Neuronal stem cell (in vitro differentiated cells): ENCODE results near the gene ROR1.

Experiments
- DNase-seq: peaks from one replicate; pipeline ENCODE4 v3.0.0-alpha.2; 2013; ENCODE audit warnings: low spot score
- H2AFZ ChIP-seq: one replicate; pipeline ENCODE4 v1.6.1; 2013; ENCODE audit warnings: mild to moderate bottlenecking, low read length, inconsistent platforms
- H2AK5ac ChIP-seq: 2 replicates; pipeline ENCODE4 v1.6.1; 2013; ENCODE audit warnings: low read depth, mild to moderate bottlenecking, inconsistent platforms, low read length, moderate library complexity, mixed read lengths
- H2BK120ac ChIP-seq: 2 replicates; pipeline ENCODE4 v1.6.1; 2013; ENCODE audit warnings: low read depth, mild to moderate bottlenecking, inconsistent platforms, low read length, moderate library complexity, mixed read lengths
- H2BK12ac ChIP-seq: one replicate; pipeline ENCODE4 v1.6.1; 2013; ENCODE audit warnings: low read length, inconsistent platforms
- H2BK15ac ChIP-seq: 2 replicates; pipeline ENCODE4 v1.6.1; 2013; ENCODE audit warnings: mild to moderate bottlenecking, low read length, inconsistent platforms, mixed read lengths
- H2BK5ac ChIP-seq: one replicate; pipeline ENCODE4 v1.6.1; 2013; ENCODE audit warnings: inconsistent platforms, mild to moderate bottlenecking, low read length, moderate library complexity
- H3K14ac ChIP-seq: one replicate; pipeline ENCODE4 v1.6.1; 2013; ENCODE audit warnings: low read length, inconsistent platforms
- H3K18ac ChIP-seq: 2 replicates; pipeline ENCODE4 v1.6.1; 2013; ENCODE audit warnings: low read length, inconsistent platforms
- H3K23ac ChIP-seq: 2 replicates; pipeline ENCODE4 v1.6.1; 2013; ENCODE audit warnings: low read depth, mild to moderate bottlenecking, mixed read lengths, low read length, inconsistent platforms; ENCODE audit not compliant: poor library complexity
- H3K27ac ChIP-seq: replicated peaks from 3 replicates; pipeline ENCODE4 v1.5.1; 2013; ENCODE audit warnings: low read length, inconsistent platforms
- H3K27me3 ChIP-seq, 3 experiments: 2 replicates each; pipeline ENCODE4 v1.6.1; 2013; ENCODE audit warnings: low read length in 3 of 3, mild to moderate bottlenecking in 2 of 3, inconsistent platforms in 1 of 3, low read depth in 1 of 3, mixed read lengths in 1 of 3, moderate library complexity in 1 of 3; ENCODE audit not compliant: control insufficient read depth in 3 of 3, insufficient read depth in 3 of 3
- H3K36me3 ChIP-seq, 2 donors: replicated peaks in 1 of 2; 2 replicates each; pipeline ENCODE4 v1.6.1; 2013; ENCODE audit warnings: low read length in 2 of 2; ENCODE audit not compliant: control insufficient read depth in 2 of 2, insufficient read depth in 2 of 2
- H3K4ac ChIP-seq: 2 replicates; pipeline ENCODE4 v1.6.1; 2013; ENCODE audit warnings: inconsistent platforms, mild to moderate bottlenecking, low read length, moderate library complexity
- H3K4me1 ChIP-seq, 2 donors: 1 replicate in 1 of 2; 2 replicates in 1 of 2; pipeline ENCODE4 v1.6.1; 2013; ENCODE audit warnings: low read length in 2 of 2, low read depth in 1 of 2; ENCODE audit not compliant: control insufficient read depth in 2 of 2, insufficient read depth in 1 of 2
- H3K4me2 ChIP-seq: one replicate; pipeline ENCODE4 v1.6.1; 2013; ENCODE audit warnings: mild to moderate bottlenecking, low read length, inconsistent platforms; ENCODE audit not compliant: insufficient read depth, poor library complexity, severe bottlenecking
- H3K4me3 ChIP-seq, 2 donors: 2 replicates each; pipeline ENCODE4 v1.5.1; 2013; ENCODE audit warnings: low read length in 2 of 2, mild to moderate bottlenecking in 2 of 2, inconsistent platforms in 1 of 2, moderate library complexity in 1 of 2
- H3K79me1 ChIP-seq: one replicate; pipeline ENCODE4 v1.6.1; 2013; ENCODE audit warnings: low read depth, mild to moderate bottlenecking, inconsistent platforms, low read length, moderate library complexity
- H3K9ac ChIP-seq: one replicate; pipeline ENCODE4 v1.6.1; 2013; ENCODE audit warnings: mild to moderate bottlenecking, low read depth, low read length, inconsistent platforms; ENCODE audit not compliant: poor library complexity
- H3K9me3 ChIP-seq, 2 donors: replicated peaks in 1 of 2; 2 replicates each; pipeline versions ENCODE3 to v1.6.1; 2013; ENCODE audit warnings: low read length in 2 of 2, mild to moderate bottlenecking in 2 of 2, inconsistent platforms in 1 of 2, low read depth in 1 of 2, mixed read lengths in 1 of 2, moderate library complexity in 1 of 2; ENCODE audit not compliant: control insufficient read depth in 2 of 2, insufficient read depth in 1 of 2
- H4K8ac ChIP-seq: one replicate; pipeline ENCODE4 v1.6.1; 2013; ENCODE audit warnings: low read depth, mild to moderate bottlenecking, inconsistent platforms, low read length, moderate library complexity
- H4K91ac ChIP-seq: one replicate; pipeline ENCODE4 v1.6.1; 2013; ENCODE audit warnings: low read length, low read depth, mild to moderate bottlenecking, inconsistent platforms; ENCODE audit not compliant: poor library complexity
- WGBS, 2 donors: extraction: QIAGEN DNeasy Blood & Tissue Kit; methylation state at CpG; one replicate each; pipeline ENCODE4 v1.1.7; 2013; ENCODE audit warnings: missing lambda C conversion rate in 2 of 2, mixed read lengths in 1 of 2; ENCODE audit not compliant: insufficient read length in 2 of 2, insufficient replicate concordance in 1 of 2; ENCODE audit errors: extremely low coverage in 2 of 2; 5-methylcytosine and 5-hydroxymethylcytosine counted together

The ROR1 gene

GRCh38 chr1:63807046-63807445, 33.2 kb downstream of the ROR1 start:
- Histone ChIP-seq H2BK120ac (no peak overlapping the region), H4K91ac (no peak overlapping the region), H3K9ac (no peak overlapping the region), H3K4me2 (no peak overlapping the region), H3K18ac (no peak overlapping the region), H2BK5ac (no peak overlapping the region), H2AFZ (no peak overlapping the region), H3K27ac (no peak overlapping the region), H2BK12ac (no peak overlapping the region), H3K4ac (no peak overlapping the region), H2BK15ac (no peak overlapping the region), H3K79me1 (peaks cover 2% of the 10 kb centered on the region), H3K4me1 (peaks cover 10 to 13% of the 10 kb centered on the region in 2 donors), H2AK5ac (no peak overlapping the region), H3K4me3 (no peak overlapping the region), H3K23ac (no peak overlapping the region), H3K9me3 (peaks cover 0 to 6% of the 10 kb centered on the region in 2 donors), H4K8ac (no peak overlapping the region), H3K27me3 (no peaks in the 10 kb centered on the region), H3K14ac (no peak overlapping the region), H3K36me3 (no peaks in the 10 kb centered on the region)
- no CpG with 5 or more reads among the region's 1 CpG for WGBS, 2 donors
- no peak for DNase-seq

DNA sequence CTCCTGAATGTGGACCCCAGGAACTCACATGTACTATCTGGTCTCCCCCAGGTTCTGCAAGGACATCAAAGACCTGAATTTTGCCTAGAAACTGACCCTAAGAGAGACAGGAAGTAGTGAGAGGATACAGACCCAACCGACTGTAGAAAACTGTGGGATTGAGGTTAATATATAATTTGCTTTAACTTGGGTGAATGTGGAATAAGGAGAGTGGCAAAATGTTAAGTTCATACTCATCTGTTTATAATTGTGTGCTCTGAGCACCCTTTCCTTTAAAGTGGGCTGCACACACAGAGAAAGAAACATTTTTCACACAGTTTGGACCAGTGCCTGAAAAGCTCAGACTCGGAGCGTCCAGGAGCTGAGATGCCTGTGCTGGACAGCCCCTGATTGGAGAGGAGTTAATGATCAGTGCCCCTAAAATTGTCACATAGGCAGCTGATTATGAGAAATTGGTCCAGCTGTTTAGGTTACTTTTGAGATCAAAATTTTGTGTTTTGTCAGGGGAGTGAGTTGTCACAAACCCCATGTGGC, 37.2 kb downstream of the ROR1 start:
- no peak for DNase-seq
- Histone ChIP-seq H2BK120ac (no peak overlapping the region), H3K4me3 (no peak overlapping the region)

DNA sequence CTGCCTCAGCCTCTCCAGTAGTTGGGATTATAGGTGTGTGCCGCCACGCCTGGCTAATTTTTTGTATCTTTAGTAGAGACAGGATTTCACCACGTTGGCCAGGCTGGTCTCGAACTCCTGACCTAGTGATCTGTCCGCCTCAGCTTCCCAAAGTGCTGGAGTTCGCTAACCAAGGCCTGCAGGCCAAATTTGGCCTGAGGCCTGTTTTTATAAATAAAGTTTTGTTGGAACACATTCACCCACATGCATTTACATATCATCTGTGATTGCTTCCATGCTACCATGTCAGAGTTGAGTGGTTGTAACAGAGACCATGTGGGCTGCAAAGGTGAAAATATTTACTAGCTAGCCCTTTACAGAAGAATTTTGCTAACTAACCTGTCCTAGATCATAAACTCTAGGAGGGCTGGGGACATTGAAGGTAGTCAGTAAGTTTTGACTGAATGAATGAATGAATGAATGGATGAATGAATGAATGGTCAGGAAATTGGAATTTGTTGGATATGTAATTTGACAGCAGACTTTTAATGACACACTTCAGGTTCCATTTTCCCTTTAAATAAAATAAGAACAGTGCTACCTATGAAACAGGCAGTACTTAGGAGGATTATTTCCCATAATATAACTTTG, 38.4 kb downstream of the ROR1 start:
- no peaks in the 10 kb centered on the region for H3K36me3 ChIP-seq
- H3K4ac ChIP-seq, result no peak overlapping the region
- H3K27ac ChIP-seq, result no peak overlapping the region
- no peak overlapping the region for H2BK12ac ChIP-seq
- no peak overlapping the region for H3K23ac ChIP-seq
- peaks cover 4 to 16% of the 10 kb centered on the region in 2 donors for H3K9me3 ChIP-seq
- no peak overlapping the region for H2AK5ac ChIP-seq
- H3K4me2 ChIP-seq, result no peak overlapping the region
- no CpG with 5 or more reads among the region's 6 CpGs for WGBS, 2 donors
- H4K8ac ChIP-seq, result no peak overlapping the region
- no peak overlapping the region for H2BK120ac ChIP-seq
- no peak overlapping the region for H2AFZ ChIP-seq
- H3K79me1 ChIP-seq, result peaks cover 2% of the 10 kb centered on the region
- DNase-seq, result no peak
- peaks cover 2 to 3% of the 10 kb centered on the region in 2 donors for H3K4me1 ChIP-seq
- no peak overlapping the region for H4K91ac ChIP-seq
- no peak overlapping the region for H3K18ac ChIP-seq
- no peak overlapping the region for H2BK15ac ChIP-seq
- H3K4me3 ChIP-seq, result no peak overlapping the region
- no peak overlapping the region for H2BK5ac ChIP-seq
- H3K27me3 ChIP-seq, result no peaks in the 10 kb centered on the region
- H3K9ac ChIP-seq, result no peak overlapping the region
- no peak overlapping the region for H3K14ac ChIP-seq

More for the DNA sequence above, 37.2 kb downstream of the ROR1 start:
- Histone ChIP-seq H3K9me3 (peaks cover 4 to 9% of the 10 kb centered on the region in 2 donors), H3K4ac (no peak overlapping the region), H3K18ac (no peak overlapping the region), H3K4me2 (no peak overlapping the region), H2BK15ac (no peak overlapping the region), H3K27ac (no peak overlapping the region), H3K27me3 (no peaks in the 10 kb centered on the region), H2AK5ac (no peak overlapping the region), H4K91ac (no peak overlapping the region), H2BK12ac (no peak overlapping the region), H4K8ac (no peak overlapping the region), H3K23ac (no peak overlapping the region), H3K4me1 (peaks cover 5 to 7% of the 10 kb centered on the region in 2 donors), H3K36me3 (no peaks in the 10 kb centered on the region), H2BK5ac (no peak overlapping the region), H3K9ac (no peak overlapping the region), H3K79me1 (peaks cover 2% of the 10 kb centered on the region), H2AFZ (no peak overlapping the region), H3K14ac (no peak overlapping the region)
- no CpG with 5 or more reads among the region's 3 CpGs for WGBS, 2 donors

GRCh38 chr1:63813829-63814277, 40.0 kb downstream of the ROR1 start:
- Histone ChIP-seq H3K27me3 (no peaks in the 10 kb centered on the region), H2BK15ac (no peak overlapping the region), H3K4ac (no peak overlapping the region), H2AK5ac (no peak overlapping the region), H3K23ac (no peak overlapping the region), H3K36me3 (no peaks in the 10 kb centered on the region), H3K4me1 (peaks cover 0 to 1% of the 10 kb centered on the region in 2 donors), H4K91ac (no peak overlapping the region), H2BK12ac (no peak overlapping the region), H2BK5ac (no peak overlapping the region), H2BK120ac (no peak overlapping the region), H3K14ac (no peak overlapping the region), H3K4me3 (no peak overlapping the region), H3K79me1 (no peaks in the 10 kb centered on the region), H3K9ac (no peak overlapping the region), H2AFZ (no peak overlapping the region), H3K4me2 (no peak overlapping the region), H3K18ac (no peak overlapping the region), H3K9me3 (peaks cover 4 to 10% of the 10 kb centered on the region in 2 donors), H4K8ac (no peak overlapping the region), H3K27ac (no peak overlapping the region)
- WGBS, 2 donors, result no CpG with 5 or more reads among the region's 3 CpGs
- DNase-seq, result no peak
